ENCODE data around the gene ENTPD3. TPM values are rescaled to one million over a fixed set of nuclear protein-coding genes. Genes with fewer than 3 reads are reported as not detected.

ENTPD3 gene
- total RNA-seq, 1 experiment from 2014 or later, result not detected

DNA sequence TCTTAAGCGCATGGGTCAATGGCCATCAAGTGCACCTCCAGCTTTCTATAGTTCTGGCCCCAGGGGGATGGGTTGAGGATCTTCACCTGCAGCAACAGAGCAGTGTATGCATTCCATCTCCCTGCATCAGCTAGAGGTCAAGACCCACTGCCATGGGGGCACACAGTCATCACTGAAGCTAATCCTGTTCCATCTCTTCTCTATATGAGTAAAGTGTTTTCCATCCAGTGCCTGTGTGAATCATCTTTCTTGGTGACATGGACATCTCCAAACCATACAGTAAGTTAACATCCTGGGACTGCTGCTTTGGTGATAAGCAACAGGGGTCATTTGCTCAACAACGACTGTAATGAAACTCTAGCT is 4.4 kb upstream of the ENTPD3 start:
- no peak overlapping the region for H3K4me3 ChIP-seq (ENCODE audit: insufficient read depth, low read depth, low read length)
- no peaks in the 10 kb centered on the region for H3K36me3 ChIP-seq (replicated peaks; ENCODE audit: control insufficient read depth, insufficient read depth, low read length)
- no peak for DNase-seq
- peaks cover 16% of the 10 kb centered on the region for H3K27me3 ChIP-seq (ENCODE audit: control insufficient read depth, insufficient read depth, low read length)

DNA sequence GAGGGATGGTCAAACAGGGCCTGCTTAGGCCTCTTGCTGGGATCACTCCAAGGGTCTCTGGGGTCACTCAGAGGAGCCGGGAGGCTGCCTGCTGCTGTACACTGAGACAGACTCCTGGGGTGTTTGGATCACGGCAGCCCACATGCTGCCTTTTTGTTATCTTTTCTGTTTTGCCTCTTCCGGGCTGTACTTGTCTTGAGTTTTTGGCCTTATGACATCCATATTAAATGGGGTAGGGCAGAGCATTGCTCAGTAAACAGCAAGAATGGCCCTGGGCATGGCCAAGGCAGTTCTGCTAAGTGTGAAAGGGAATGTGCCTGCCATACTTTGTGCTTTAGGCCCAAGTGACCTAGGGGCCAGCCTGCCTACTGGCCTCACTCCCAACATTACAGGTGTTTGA is 771 bp upstream of the ENTPD3 start:
- no peak for DNase-seq
- no peaks in the 10 kb centered on the region for H3K36me3 ChIP-seq (replicated peaks; ENCODE audit: control insufficient read depth, insufficient read depth, low read length)
- H3K27me3 ChIP-seq (ENCODE audit: control insufficient read depth, insufficient read depth, low read length), result peaks cover 32% of the 10 kb centered on the region
- H3K4me3 ChIP-seq (ENCODE audit: insufficient read depth, low read depth, low read length), result no peak overlapping the region

DNA sequence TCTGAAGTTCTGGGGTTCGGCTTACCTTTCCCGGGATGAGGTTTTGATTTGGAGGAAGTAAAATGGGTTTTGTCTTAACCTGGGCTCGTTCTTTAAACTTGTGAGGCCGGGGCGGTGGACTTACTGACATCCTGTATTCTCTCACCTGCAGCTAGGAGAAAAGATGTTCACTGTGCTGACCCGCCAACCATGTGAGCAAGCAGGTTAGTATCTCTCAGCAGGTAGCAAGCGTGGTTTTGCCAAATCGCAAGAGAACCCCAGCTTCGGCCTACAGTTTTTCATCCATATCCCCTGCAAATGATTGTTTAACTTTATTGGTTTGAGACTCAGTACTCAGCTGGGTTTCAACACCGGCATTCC is 891 bp downstream of the ENTPD3 start:
- peak; percentile 19 for DNase-seq
- Histone ChIP-seq H3K27me3 (ENCODE audit: control insufficient read depth, insufficient read depth, low read length) (peaks cover 30% of the 10 kb centered on the region), H3K4me3 (ENCODE audit: insufficient read depth, low read depth, low read length) (no peak overlapping the region)

DNA sequence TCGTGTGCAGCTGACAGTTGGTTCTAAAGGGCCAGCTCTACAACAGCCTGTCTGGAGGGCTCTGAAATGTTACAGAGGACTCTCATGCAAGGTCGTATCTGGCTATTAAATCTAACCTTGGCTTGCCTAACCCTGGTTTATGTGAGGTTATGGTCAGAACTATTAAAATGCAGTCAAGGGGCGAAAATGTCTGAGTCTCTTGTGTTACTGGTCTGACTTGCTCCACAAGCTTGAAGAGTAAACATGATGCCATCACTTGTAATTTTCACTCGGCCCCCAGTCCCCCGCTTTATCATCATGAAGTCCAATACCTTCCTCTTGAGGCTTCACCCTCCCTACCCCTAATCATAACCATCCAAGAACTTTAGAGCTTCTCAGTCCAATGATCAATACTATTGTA is 9.4 kb downstream of the ENTPD3 start:
- no peaks in the 10 kb centered on the region; the same call in 1 of the 2 replicates for H3K27me3 ChIP-seq (ENCODE audit: control insufficient read depth, insufficient read depth, low read length)
- no peak overlapping the region for H3K4me3 ChIP-seq (ENCODE audit: insufficient read depth, low read depth, low read length)
- no peak for DNase-seq
- no peaks in the 10 kb centered on the region for H3K36me3 ChIP-seq (replicated peaks; ENCODE audit: control insufficient read depth, insufficient read depth, low read length)

More for the DNA sequence above, 891 bp downstream of the ENTPD3 start:
- H3K36me3 ChIP-seq (replicated peaks; ENCODE audit: control insufficient read depth, insufficient read depth, low read length), result no peaks in the 10 kb centered on the region

DNA sequence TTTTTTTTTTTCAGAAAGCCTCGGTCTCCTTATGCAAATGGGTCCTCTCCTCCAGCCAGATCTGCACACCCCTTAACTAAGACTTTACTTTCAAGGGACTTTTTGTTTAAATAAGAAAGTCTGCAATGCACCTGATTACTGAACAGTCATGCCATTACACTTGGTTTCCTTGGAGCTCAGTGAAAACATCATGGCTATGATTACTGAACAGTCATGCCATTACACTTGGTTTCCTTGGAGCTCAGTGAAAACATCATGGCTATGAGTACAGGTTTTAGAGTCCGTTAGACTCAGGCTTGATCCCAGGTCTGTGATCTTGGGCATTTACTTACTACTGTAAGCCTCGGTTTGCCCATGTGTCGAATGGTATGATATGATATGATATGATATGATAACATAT is 10.1 kb downstream of the ENTPD3 start:
- H3K27me3 ChIP-seq (ENCODE audit: control insufficient read depth, insufficient read depth, low read length), result no peaks in the 10 kb centered on the region
- H3K4me3 ChIP-seq (ENCODE audit: insufficient read depth, low read depth, low read length), result no peak overlapping the region
- no peak for DNase-seq
- no peaks in the 10 kb centered on the region for H3K36me3 ChIP-seq (replicated peaks; ENCODE audit: control insufficient read depth, insufficient read depth, low read length)

DNA sequence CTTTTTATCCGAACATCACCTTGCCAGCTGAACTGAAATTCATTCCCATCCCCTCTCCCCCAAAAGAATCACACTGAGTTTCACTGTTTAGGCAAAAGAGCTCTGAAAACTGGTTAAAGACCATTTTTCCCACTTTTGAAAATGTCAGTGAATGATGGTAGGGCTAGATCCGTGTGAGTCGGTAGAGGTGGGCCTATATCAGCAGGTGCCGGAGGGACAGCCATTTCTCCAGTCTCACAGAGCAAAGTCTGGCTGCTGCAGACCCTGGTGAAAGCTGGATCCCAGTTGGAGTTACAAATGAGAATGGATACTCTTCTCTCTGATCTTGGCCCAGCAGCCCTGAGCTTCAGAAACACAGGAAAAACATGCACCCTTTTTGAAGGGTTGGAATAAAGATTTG is 10.9 kb downstream of the ENTPD3 start:
- DNase-seq, result no peak
- Histone ChIP-seq H3K36me3 (replicated peaks; ENCODE audit: control insufficient read depth, insufficient read depth, low read length) (no peaks in the 10 kb centered on the region), H3K4me3 (ENCODE audit: insufficient read depth, low read depth, low read length) (no peak overlapping the region), H3K27me3 (ENCODE audit: control insufficient read depth, insufficient read depth, low read length) (no peaks in the 10 kb centered on the region)

DNA sequence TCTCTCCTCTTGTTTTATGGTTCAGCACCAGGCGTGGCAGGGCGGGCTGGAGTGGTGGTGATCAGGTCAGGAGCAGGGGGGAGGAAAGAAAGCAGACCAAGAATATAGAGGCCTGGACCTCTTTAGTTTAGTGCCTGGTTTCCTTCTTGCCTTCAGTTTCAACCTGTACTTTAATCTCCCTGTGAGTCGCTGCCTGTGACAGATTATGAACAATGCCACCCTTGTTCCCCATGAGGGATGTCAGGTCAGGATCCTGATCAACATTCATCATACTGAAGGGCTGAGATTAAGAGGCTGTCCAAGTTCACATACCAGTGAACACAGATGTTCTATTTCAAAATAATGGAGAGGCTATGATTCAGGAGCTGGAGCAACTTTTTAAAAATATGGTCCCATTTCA is 11.4 kb downstream of the ENTPD3 start:
- H3K4me3 ChIP-seq (ENCODE audit: insufficient read depth, low read depth, low read length), result no peak overlapping the region
- no peak for DNase-seq
- no peaks in the 10 kb centered on the region for H3K27me3 ChIP-seq (ENCODE audit: control insufficient read depth, insufficient read depth, low read length)
- H3K36me3 ChIP-seq (replicated peaks; ENCODE audit: control insufficient read depth, insufficient read depth, low read length), result no peaks in the 10 kb centered on the region

DNA sequence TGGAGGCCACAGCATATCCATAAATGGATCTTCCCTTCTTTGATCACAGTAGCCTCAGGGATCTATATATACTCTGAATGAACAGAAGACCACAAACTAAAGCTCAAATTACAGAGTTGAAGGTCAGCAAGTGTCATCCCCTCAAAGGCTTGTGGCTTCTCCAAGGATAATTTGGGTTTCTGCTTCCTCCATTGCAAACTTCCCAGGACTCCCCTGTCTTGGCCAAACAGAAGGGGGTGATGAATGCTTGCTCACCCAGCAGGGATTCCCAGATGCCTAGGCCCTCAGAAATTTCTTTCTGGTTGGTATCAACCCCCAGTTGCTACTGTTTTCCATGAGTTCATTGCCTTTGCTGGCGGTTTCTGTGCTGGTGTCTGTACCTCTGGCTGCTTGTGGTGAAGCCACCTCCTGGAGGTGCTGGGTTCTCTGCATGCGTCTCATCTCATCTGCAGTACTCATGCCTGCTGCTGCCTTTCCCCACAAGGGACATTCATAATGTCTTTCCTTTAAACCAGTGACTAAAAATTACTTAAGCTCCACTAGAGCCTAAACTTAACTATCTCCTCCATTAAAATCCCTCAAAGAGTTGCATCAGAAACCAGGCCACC is 17.7 kb downstream of the ENTPD3 start:
- DNase-seq, result no peak
- H3K36me3 ChIP-seq (replicated peaks; ENCODE audit: control insufficient read depth, insufficient read depth, low read length), result no peaks in the 10 kb centered on the region
- H3K27me3 ChIP-seq (ENCODE audit: control insufficient read depth, insufficient read depth, low read length), result no peaks in the 10 kb centered on the region
- no peak overlapping the region for H3K4me3 ChIP-seq (ENCODE audit: insufficient read depth, low read depth, low read length)

DNA sequence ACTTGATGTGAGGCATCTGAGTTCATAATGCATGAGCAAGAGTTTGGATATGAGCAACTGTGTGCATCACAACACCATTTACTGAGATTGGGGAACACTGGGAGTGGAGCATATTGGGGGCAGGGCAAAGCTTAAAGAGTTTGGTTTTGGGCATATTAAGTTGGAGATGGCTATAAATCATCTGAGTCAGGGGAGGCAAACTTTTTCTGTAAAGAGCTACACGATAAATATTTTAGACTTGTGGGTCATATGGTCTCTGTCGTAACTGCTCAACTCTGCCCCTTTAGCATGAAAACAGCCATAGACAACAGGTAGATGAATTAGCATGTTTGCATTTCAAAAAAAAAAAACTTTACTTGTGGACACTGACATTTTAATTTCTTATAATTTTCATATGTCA is 20.0 kb downstream of the ENTPD3 start:
- H3K27me3 ChIP-seq (ENCODE audit: control insufficient read depth, insufficient read depth, low read length), result no peaks in the 10 kb centered on the region
- no peak for DNase-seq
- no peak overlapping the region for H3K4me3 ChIP-seq (ENCODE audit: insufficient read depth, low read depth, low read length)

DNA sequence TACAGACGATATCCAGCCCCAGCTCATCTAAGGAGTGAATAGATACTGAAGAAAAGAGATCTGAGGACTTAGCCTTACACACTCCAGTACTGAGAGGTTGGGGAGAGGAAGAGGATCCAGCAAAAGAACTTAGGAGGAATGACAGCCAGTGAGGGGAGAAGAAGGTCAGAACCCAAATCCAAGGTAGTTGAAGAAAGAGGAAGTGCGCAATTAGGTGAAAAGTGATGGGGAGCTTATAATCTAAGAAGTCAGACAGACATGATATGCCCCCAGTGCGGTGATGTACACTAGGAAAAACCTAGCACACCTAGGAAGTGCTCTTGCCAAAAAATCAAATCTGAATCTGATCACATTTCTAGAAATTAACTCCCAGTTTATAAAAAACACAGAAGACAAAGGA is 20.6 kb downstream of the ENTPD3 start:
- no peak for DNase-seq
- Histone ChIP-seq H3K4me3 (ENCODE audit: insufficient read depth, low read depth, low read length) (no peak overlapping the region), H3K27me3 (ENCODE audit: control insufficient read depth, insufficient read depth, low read length) (no peaks in the 10 kb centered on the region), H3K36me3 (replicated peaks; ENCODE audit: control insufficient read depth, insufficient read depth, low read length) (no peaks in the 10 kb centered on the region)

More for the DNA sequence above, 20.0 kb downstream of the ENTPD3 start:
- no peaks in the 10 kb centered on the region for H3K36me3 ChIP-seq (replicated peaks; ENCODE audit: control insufficient read depth, insufficient read depth, low read length)

DNA sequence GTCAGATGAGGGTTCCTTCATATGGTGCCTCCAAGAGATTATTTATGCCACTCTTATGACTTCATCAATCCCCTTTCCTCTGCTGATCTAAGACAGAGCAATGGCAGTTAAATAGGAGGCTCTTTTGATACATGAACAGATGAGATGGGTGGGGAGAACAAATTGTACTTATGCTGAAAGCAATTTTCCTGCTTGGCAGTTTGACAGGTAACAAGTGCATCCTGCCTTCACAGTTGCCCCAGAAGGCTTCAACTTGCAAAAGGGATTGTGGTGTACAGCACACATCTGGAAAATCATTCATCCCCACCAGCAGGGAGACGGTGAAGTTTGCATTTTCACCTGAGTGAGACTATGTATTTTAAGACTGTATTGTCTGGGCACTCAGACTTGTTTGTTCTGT is 27.3 kb downstream of the ENTPD3 start:
- no peaks in the 10 kb centered on the region for H3K27me3 ChIP-seq (ENCODE audit: control insufficient read depth, insufficient read depth, low read length)
- H3K4me3 ChIP-seq (ENCODE audit: insufficient read depth, low read depth, low read length), result no peak overlapping the region
- DNase-seq, result no peak
- H3K36me3 ChIP-seq (replicated peaks; ENCODE audit: control insufficient read depth, insufficient read depth, low read length), result no peaks in the 10 kb centered on the region

DNA sequence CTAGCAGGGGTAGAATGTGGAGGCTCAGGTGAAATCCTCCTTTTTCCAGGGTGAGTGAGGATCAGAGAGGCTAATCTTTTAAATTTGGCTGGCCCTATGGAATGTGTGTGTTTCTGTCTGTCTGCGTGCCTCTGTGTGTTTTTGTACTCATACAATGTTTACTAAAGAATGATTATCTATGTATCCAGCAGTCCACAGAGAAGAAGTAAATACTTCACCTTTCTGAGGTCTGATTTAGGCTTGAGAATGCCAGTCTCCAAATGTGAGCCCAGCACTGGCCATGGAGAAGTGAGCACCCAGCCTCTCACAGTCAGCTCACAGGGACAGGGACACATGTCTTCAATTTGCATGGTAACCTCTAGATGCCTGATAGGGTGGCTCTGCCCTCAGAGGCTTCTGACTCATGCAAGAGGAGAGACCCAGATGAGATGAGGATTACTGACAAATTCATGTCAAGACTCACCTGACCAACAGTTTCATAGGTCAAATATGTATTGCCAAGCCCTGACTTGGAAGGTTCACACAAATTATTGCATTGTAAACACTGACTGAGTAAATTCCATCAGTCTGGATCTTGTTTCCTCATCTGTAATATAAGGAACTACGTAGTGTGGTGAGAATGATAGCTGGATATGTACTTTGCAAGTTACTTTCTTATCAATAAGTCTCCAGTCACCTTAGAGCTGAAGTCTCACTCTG is 31.0 kb downstream of the ENTPD3 start:
- Histone ChIP-seq H3K36me3 (replicated peaks; ENCODE audit: control insufficient read depth, insufficient read depth, low read length) (no peaks in the 10 kb centered on the region), H3K4me3 (ENCODE audit: insufficient read depth, low read depth, low read length) (no peak overlapping the region), H3K27me3 (ENCODE audit: control insufficient read depth, insufficient read depth, low read length) (no peaks in the 10 kb centered on the region)
- no peak for DNase-seq

DNA sequence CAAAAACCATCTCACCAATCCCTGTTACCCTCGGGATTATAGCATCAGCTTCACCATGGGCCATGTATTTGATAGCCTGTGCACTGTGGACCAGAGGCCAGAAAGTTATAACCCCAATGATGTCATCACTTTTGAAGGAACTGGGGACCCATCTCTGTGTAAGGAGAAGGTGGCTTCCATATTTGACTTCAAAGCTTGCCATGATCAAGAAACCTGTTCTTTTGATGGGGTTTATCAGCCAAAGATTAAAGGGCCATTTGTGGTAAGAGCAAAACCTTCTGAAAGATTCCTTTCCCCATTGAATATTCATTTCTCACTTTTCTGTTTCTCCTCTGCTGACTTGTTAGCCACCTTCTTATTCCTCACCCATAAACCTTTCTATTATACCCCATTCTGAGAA is 35.9 kb downstream of the ENTPD3 start:
- Histone ChIP-seq H3K27me3 (ENCODE audit: control insufficient read depth, insufficient read depth, low read length) (no peaks in the 10 kb centered on the region), H3K36me3 (replicated peaks; ENCODE audit: control insufficient read depth, insufficient read depth, low read length) (no peaks in the 10 kb centered on the region), H3K4me3 (ENCODE audit: insufficient read depth, low read depth, low read length) (no peak overlapping the region)
- no peak for DNase-seq

DNA sequence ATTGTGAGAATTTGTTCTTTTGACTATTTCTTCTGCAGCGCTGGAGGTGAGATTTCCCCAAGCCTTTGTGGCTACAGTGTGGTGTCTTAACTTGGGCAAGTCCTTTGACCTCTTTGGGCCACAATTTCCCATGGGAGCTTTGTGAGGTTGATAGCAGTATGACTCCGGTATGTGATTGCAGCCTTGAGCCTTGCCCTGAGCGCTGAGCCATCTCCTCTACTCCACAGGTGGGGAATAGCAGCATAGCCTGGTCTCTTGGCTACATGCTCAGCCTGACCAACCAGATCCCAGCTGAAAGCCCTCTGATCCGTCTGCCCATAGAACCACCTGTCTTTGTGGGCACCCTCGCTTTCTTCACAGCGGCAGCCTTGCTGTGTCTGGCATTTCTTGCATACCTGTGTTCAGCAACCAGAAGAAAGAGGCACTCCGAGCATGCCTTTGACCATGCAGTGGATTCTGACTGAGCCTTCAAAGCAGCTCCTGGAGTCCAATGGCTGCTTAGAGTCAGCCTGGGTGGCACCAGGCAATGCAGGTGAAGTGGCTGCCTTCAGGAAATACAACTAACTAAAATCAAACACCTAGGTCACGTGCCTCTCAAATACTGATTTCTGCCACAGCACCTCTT is 40.2 kb downstream of the ENTPD3 start:
- H3K27me3 ChIP-seq (ENCODE audit: control insufficient read depth, insufficient read depth, low read length), result no peaks in the 10 kb centered on the region; the same call in 1 of the 2 replicates
- DNase-seq, result no peak
- H3K36me3 ChIP-seq (replicated peaks; ENCODE audit: control insufficient read depth, insufficient read depth, low read length), result no peaks in the 10 kb centered on the region
- no peak overlapping the region for H3K4me3 ChIP-seq (ENCODE audit: insufficient read depth, low read depth, low read length)

DNA sequence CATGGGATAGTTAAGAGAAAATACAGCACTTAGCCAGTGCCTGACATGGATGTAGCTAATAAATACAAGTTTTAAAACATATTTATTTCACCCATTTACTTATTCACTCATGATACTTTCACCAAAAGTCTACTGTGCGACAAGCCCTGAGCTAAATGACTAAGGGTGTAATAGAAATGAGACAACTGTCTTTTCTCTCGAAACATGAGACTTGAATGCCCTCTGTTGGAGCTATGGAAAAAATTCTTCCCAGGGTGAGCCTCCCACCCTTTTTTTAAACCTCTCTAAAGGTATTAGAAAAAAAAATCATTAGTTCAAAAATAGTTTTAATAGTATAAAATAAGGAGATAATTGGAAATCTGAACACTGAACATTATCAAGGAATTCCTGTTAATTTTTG is 45.8 kb downstream of the ENTPD3 start:
- Histone ChIP-seq H3K4me3 (ENCODE audit: insufficient read depth, low read depth, low read length) (no peak overlapping the region), H3K27me3 (ENCODE audit: control insufficient read depth, insufficient read depth, low read length) (no peaks in the 10 kb centered on the region; the same call in 1 of the 2 replicates), H3K36me3 (replicated peaks; ENCODE audit: control insufficient read depth, insufficient read depth, low read length) (no peaks in the 10 kb centered on the region)
- no peak for DNase-seq

Data from H7 (cell line).